D341Med (cell line): Measurements from ENCODE around the gene TTC28.

Experiments
- DNase-seq: peaks from one replicate; pipeline ENCODE4 v3.0.0; 2012; ENCODE audit warnings: low spot score

TTC28 gene

GRCh38 chr22:28268850-28269249, 410.8 kb downstream of the TTC28 start:
- no peak for DNase-seq

- no peak for DNase-seq
Observed at GRCh38 chr22:28268171-28268570, 411.5 kb downstream of the TTC28 start.

- DNase-seq, result no peak
Observed at GRCh38 chr22:28260619-28261018, 419.0 kb downstream of the TTC28 start.

GRCh38 chr22:28259774-28260312, 419.8 kb downstream of the TTC28 start:
- DNase-seq, result no peak

- no peak for DNase-seq
Observed at GRCh38 chr22:28254396-28254795, 425.2 kb downstream of the TTC28 start.

GRCh38 chr22:28252539-28252938, 427.1 kb downstream of the TTC28 start:
- DNase-seq, result no peak

GRCh38 chr22:28250036-28250695, 429.5 kb downstream of the TTC28 start:
- no peak for DNase-seq

GRCh38 chr22:28249402-28249801, 430.2 kb downstream of the TTC28 start:
- DNase-seq, result no peak

- no peak for DNase-seq
Observed at GRCh38 chr22:28247667-28248363, 431.8 kb downstream of the TTC28 start.

- no peak for DNase-seq
Observed at GRCh38 chr22:28247136-28247535, 432.5 kb downstream of the TTC28 start.

- DNase-seq, result no peak
Observed at GRCh38 chr22:28246397-28246796, 433.2 kb downstream of the TTC28 start.

- no peak for DNase-seq
Observed at GRCh38 chr22:28245579-28246224, 433.9 kb downstream of the TTC28 start.

- DNase-seq, result no peak
Observed at GRCh38 chr22:28244757-28245156, 434.9 kb downstream of the TTC28 start.

GRCh38 chr22:28243539-28243938, 436.1 kb downstream of the TTC28 start:
- no peak for DNase-seq

GRCh38 chr22:28241656-28242290, 437.9 kb downstream of the TTC28 start:
- no peak for DNase-seq

GRCh38 chr22:28239941-28240340, 439.7 kb downstream of the TTC28 start:
- DNase-seq, result no peak

GRCh38 chr22:28237783-28238182, 441.9 kb downstream of the TTC28 start:
- DNase-seq, result no peak

GRCh38 chr22:28237112-28237511, 442.5 kb downstream of the TTC28 start:
- no peak for DNase-seq

GRCh38 chr22:28232204-28232603, 447.4 kb downstream of the TTC28 start:
- no peak for DNase-seq

- DNase-seq, result no peak
Observed at GRCh38 chr22:28231441-28231840, 448.2 kb downstream of the TTC28 start.

- no peak for DNase-seq
Observed at GRCh38 chr22:28230671-28231070, 449.0 kb downstream of the TTC28 start.
